Pons (tissue), 1 donor: ENCODE data around the gene TBC1D2B.
"Not testable (repeated sequence)": the region's sequence is repeated elsewhere in the genome, so short reads cannot be mapped to it uniquely, and the experiment has no call there.

Experiments used
- DNase-seq: peaks from one replicate; pipeline ENCODE4 v3.0.0-alpha.2; 2016; ENCODE audit warnings: low spot score

The TBC1D2B gene

DNA sequence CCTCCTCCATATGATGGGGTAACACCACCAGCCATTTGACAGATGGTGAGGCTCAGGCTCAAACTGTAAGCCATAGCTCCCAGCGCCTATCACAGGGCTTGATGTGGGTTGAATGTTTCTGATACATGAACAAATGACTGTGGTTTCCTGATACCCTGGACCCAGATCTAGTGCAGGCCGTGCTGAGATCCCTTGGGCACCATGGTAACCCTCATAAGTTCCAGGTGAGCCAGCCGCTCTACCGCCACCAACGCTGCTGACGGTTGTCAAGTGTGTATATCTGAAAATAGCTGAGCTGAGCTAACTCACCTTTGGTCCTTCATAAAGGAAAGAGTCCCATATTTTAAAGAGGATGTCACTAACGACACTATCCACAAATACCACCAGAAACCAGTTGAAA is 74.5 kb downstream of the TBC1D2B start:
- no peak for DNase-seq

DNA sequence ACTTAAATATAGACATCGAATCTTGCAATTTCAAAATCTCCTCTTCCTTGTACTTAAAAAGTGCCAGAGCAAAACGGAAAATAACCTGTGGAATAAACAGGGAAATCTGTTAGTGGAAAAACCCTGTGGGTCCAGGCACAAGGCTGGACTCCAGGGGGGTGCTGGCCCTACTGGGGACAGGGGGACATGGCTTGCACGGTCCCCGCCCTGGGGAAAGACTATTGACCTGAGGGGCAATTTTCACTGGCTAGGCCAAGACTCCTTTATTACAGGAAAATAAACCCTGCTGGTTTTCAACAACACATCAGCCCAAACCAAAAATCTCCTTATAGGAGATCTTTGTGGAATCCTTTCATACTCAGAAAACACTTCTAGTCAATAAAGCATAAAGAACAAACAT is 75.9 kb downstream of the TBC1D2B start:
- DNase-seq, result no peak

DNA sequence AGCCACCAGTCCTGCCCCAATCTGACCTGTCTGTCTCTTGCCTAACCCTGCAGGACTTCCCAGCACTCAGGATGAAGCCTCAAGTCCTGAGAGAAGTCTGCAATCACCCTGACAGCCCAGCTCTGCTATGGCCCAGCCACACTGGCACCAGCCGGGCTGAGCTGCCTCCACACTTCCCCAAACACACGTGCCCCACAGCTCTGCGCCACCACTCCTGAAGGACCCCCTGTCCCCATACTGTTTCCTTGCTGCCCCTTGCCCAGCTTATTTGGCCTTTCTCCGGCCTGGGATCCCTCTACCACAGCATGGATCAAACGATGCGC is 76.6 kb downstream of the TBC1D2B start:
- no peak for DNase-seq

DNA sequence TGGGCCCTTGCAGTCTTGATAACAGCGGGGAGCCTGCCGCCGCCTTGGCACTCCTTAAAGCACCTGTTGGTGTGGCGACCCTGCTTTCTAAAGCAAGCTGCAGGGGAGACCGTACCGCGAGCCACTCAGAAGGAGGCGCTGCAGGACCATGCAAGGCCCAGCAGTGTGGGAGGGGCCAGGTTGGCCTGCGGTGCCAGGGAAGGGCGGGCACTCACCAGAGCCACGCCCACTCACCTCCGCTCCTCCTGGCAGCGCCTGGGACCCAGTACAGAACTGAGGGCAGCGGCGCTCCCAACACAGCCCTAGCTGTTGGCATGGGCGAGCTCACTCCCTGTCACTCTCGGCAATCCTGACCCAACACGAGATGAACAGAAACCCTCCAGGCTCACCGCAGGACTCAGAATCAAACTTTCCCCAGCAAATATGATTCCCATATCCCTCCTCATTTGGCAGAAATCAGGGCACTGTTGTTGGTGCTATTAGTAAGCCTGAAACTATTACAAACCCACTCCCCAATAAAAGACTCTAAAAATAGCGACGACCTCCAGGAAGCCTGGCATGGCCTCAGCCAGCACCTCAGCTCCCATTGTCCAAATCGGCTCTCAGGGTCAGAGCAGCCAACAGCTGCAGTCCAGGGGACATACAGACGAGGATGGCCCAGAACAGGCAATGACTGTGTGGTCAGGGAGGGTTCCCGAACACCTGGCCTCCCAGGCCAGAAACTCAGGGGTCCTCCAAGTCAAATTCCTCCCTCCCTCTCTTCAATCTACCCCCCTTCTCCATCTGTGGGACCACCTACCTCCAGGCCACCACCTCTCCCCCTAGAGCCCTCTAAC is 77.2 kb downstream of the TBC1D2B start:
- no peak for DNase-seq

DNA sequence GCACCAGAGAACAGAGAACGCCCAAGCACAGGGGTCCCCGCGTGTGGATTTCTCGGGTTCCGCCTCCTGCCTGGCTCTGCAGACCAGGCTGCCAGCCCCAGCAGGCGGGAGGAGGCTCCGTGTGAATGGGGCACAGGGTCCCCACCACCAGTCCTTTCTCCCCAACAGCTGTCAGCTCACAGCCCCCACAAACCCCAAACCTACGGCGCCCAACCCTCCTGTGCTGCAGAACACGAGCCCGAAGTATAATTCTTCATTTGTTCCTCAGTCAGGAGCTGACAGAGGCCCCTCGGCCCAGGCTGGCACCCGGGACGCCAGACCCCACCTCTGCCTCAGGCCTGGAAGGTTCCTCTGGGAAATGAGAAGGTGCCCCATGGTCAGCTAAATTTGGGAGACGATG is 78.0 kb downstream of the TBC1D2B start:
- DNase-seq, result no peak

DNA sequence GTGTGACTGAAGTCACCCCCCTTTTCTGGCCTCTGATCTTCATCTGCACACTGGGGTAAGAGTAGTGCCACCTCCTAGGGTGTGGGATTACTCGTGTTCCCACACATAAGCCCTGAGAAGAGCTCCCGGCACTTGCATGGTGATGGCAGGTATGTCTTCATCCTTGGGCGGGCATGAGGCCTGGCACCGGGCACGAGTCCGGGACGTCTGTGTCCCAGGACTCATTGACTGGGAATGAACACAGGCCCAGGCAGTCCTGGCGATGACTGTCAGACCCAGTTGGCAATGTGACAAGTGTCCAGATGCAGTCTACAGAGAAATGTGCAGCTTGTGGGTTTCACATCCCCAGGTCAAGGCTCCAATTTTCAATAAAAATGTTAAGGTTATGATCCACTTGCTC is 78.9 kb downstream of the TBC1D2B start:
- no peak for DNase-seq

DNA sequence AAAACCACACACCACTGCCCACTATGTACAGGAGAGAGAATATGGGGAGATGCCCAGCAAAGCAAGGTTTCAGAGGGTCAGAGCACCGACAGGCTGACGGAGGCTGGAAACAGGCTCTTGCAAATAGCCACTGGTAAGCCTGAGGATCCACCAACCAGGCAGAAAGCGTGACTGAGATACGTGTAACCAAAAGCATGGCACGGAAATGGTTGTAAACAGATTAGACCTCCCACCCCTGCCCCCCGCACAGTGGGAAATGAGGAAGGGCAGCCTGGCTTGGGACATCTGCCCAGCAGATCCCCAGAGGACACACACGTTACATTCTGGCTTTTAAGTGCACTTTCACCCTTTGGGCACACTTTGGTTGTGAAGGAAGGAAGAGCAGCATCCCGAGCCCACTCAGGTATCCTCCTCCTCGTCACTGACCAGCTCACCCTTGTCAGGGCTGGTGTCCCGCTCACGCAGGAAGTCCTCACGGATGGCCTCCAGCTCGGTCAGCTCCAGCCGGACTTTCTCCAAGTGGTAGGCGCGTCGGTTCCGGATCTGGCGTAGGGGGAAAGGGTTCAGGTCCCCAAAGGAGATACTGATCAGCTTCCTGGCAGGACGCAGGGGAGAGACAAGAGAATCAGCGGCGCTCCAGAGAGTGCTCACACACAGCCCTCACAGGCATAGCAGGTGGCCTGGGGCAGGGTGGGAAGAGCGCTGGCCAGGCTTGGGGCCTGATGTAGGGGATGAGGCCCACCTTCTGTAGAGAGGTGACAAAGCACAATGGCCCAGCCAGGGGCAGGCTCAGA is 79.6 kb downstream of the TBC1D2B start:
- DNase-seq, result not testable (repeated sequence)

DNA sequence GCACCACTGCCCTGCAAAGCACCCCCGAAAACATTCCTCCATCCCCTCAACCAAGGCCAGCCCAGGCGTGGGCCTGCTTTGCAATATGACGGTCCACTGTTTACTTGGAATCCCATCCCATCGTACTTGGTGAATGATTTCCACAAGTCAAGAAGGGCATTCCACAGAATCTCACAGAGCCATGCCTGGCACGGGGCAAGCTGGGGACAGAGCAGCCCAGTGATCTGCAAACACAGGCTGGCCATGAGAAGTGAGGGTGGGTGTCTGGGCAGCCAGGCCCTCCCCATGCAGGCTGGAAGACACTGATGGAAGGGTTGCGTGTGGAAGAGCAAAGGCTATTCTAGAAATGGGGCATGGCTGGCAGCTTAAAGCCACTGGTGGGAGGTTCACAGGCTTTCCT is 80.3 kb downstream of the TBC1D2B start:
- not testable (repeated sequence) for DNase-seq

DNA sequence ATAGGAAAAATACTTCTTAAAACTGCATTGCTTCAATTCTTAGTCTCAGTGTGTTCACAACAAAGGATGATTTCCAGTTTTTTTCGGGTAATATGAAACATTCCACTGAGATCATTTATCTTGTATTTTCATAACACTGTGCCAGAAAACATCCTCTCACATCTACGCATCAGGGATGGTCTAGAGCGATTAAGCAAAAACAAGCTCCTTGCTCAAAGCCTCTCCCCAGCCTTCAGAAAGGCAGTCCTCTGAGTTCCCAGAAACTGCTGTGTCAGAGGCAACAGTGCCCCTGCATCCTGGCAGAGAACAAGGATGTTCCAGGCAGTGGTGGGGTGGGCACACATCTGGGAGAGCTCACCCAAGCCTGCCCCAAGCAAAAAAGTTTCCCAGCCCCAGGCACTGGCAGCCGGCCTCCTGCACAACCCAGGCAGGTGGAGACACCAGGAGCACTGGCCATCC is 80.8 kb downstream of the TBC1D2B start:
- not testable (repeated sequence) for DNase-seq

DNA sequence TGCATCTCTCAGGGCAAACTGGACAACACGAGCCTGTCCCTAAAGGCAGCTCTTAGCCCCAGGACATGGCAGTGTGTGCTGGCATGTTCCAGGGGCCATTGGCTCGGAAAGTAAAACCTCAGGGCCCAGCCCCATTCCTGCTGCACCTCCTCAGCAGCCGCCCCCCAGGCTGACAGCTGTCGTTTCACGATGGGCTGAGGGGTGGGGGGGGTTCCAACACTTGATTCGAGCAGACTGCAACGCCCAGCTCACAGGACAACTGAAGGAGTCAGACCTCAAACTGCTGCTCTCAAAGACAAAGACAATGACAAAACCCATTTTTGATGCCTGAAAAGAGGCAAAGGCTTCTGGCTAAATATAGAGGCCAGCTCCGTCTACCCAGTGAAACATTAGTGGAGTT is 81.3 kb downstream of the TBC1D2B start:
- DNase-seq, result not testable (repeated sequence)

DNA sequence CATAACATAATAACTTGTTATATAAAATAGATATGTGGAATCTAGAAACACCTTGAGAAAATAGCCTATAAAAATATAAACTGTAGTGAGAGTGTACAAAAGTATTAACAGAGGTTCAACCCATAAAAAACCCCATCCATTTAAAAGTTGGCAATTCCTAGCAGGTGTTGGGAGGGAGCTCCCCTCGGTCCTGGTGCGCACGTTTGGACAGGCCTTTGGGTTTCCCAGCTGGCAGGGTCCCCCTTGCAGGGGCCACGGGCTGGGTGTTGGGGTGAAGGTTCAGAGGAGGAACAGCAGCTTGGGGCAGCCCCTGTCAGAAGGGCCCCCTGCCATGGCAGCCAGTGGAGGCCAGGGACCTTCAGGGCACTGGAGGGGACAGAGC is 82.0 kb downstream of the TBC1D2B start:
- not testable (repeated sequence) for DNase-seq

DNA sequence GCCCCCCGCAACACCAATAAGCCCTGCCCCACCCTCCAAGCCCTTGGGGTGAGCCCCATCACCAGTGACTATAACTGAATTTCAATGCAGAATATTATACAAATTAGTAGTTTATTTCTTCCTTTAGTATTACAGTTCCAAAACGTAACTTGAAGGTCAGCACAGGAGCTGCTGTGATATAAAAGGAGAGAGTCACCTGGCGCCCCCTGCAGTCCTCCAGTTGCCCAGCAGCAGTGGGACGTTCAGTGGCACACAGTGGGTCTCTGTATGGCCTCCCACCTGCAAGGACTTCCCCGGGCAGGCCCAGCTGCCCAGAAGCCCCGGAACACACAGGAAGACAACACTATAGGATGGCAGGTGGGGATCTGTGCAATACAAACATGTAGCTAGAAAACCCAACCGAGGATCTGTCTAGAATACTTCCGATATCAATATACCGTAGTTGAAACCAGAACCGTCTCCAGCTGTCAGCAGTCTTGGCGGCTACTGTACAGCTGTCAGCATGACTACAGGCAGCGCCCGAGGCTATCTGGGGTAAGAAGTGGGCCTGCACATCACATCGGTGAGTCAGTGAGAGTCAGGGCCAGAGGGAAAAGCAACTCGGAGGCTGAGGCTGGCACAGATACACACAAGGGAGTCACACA is 82.5 kb downstream of the TBC1D2B start:
- DNase-seq, result not testable (repeated sequence)

DNA sequence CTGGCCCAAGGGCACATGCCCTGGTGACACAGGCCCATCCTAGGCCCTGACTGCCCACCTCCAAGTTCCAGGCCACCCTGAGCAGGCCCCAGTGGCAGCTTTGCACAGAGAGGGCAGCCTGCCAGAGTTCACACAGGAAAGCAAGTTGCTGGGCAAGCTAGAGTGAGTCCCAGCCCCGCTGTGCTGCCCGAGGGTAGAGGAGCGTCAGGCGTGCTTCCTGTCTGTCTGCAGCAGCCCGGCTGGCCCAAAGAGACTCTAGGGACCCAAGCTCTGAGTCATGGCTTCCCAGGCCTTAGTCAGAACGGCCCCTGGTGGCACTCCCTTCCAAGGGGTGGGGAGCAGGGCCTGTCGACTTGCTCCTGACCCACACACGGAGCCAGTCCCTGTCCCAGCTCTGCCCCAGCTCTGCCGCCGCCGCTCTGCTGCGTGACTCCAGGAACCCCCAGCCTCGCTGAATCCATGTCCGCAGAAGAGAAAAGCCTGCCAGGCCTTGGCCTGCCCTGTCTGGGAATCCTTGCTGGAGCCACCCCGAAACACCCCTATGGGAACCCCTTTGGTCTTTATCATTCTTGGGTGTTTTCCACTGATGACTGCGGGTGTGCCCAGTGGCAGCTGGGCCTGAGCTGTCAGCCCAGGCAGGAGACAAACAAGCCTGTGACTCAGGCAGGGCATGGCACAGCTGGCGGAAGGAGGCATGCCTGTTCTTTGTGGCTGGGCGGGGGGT is 83.4 kb downstream of the TBC1D2B start:
- peak; percentile 77 for DNase-seq

DNA sequence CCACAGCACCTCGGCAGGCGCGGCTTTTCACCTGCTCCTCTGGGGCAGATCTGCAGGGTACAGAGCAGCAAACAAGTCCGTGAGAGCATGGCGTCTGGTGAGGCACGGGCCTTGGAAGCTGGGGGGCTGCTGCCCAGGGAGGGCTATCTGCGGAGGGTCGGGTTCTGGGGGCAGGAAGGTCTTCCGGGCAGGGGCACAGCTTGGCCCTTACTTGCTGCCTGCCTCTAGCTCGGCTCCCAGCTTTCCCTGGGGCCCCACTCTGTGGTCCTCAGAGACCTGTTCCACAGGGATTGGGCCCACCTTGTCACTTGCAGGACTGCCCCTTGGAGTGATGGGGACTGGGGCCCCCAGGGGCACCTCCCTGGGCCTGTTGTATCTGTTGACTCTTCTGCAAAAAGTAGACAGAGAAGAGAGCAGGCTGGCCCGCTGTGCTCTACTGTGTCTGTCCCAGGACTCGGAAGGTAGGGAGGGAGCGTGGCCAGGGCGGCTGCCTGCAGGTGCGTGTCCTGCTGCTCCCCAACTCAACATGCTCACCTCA is 84.1 kb downstream of the TBC1D2B start:
- DNase-seq, result no peak

DNA sequence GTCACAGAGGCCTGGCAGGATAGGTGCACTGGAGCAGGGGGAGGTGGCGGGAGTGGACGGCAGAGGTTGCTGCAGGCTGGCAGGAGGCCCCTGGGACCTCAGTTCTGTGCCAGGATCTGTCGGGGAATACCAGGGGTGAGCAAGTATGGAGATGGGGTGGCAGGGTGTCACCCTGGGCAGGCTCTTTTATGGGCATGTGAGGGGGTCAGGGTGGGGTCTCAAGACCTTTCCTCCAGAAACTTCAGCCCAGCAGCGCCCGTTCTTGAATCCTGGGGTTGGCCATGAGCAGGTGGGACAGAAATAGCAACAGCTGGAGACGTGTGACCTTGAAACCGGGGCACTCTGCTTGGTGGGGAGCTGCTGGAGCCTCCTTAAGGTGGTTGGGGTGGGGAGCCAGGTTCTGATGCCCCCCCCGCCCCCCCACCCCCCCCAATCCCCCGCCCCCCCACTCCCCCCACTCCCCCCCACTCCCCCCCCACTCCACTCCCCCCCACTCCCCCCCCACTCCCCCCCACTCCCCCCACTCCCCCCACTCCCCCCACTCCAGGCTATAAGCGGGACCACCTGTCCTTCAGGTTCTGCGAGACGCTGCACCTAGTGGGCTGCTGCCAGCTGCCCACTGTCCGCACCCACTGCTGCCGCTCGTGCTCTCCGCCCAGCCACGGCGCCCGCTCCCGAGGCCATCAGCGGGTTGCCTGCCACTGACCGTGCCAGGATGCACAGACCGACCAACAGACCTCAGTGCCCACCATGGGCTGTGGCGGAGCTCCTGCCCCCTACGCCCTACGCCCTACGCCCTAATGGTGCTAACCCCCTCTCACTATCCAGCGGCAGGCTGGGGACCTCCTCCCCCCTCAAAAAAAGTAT is 84.9 kb downstream of the TBC1D2B start:
- no peak for DNase-seq

DNA sequence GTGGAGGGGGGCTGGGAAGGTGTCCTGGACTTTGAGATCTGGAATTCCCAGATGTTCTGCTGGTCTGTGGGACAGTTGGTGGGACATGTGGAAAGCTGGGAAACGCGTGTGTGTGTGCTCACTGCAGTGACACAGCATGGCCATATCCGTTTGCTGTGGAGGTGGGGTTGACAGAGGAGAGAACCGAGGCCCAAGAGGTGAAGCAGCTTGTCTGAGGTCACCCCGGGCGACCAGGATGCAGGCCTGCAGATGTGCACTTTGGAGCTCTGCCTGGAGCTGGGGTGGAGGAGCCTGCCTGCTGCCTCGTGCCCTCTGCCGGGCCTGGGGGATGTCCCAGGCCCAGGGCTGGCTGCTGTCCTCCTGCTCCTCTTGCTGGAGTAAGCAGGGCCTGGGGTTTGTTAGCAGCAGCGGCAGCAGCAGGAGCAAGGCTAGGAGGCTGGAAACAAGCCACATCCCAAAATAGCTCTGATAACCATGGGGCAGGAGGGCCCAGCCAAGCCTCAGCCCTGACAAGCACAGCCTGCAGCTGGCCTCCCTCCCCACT is 85.8 kb downstream of the TBC1D2B start:
- DNase-seq, result peak; percentile 53

DNA sequence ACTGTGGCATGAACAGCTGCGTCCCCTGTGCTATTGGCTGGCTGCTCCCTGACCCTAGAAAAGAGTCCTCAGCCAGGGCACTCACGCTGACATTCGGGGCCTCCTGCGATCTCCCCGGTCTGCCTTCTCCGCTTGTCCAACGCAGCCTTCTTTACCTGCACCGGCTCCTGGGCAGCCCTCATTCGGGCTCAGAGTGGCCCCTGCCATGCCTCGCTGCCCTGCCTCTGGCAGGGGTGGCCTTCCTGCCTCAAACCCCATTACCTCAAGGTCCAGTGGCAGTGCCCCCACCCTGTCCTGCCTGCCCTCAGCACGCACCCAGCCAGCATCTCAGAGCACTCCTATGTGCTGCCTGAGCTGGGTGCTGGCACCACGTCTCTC is 86.5 kb downstream of the TBC1D2B start:
- no peak for DNase-seq

DNA sequence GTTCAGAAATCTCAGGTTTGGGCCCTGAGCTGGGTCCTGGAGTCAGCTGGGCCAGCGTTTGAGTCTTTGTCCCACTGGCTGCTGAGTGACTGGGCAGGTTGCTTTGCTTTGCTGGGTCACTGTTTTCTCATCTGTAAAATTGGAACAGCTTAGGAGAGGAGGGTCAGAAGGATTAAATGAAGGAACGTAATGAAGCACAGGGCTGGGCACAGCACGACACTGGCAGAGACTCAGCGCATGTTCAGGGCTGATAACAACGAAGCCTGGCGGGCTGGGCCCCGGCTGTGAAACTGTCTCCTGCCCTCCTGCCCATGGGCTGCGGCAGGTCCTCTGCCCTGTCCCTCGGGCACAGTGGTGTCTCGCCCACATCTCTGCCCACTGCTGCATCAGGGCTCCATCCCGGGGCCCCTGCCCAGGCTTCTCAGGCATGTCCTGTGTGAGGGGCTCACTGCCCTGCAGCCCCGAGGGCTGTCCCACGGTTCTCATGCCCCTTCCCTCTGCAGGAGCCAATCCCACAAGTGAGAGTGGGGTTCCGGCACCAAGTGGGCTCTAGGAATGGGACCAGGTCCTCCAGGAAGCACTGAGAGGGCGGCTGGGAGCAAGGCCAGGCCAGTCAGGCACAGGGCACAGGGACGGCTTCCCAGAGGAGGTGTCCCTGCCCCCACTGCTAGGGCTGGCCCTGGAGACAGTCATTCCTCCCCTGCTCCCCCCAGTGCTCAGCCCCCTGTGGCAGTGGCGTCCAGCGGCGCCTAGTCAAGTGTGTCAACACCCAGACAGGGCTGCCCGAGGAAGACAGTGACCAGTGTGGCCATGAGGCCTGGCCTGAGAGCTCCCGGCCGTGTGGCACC is 88.0 kb downstream of the TBC1D2B start:
- DNase-seq, result no peak
